RWPE1 (cell line): ENCODE results near the gene PCDHGB2.
A peak's percentile ranks its signal among the peaks of the same experiment; 100 is the strongest.
"Not testable (repeated sequence)": the region's sequence is repeated elsewhere in the genome, so short reads cannot be mapped to it uniquely, and the experiment has no call there.

Source experiments
- CTCF ChIA-PET: fragments of 350-600 bp; sonication (Branson Sonifier 250); formaldehyde crosslinking; extraction: SDS; loops from one replicate; lab custom pipeline; 2021; lab: Yijun Ruan, JAX
- POLR2A ChIA-PET: fragments of 400-600 bp; formaldehyde crosslinking; extraction: SDS; loops from one replicate; lab custom pipeline; 2020; ENCODE audit warnings: antibody characterized with exemption; ENCODE audit not compliant: low non-redundant PET; lab: Yijun Ruan, JAX
- DNase-seq: peaks from one replicate; pipeline ENCODE4 v3.0.0; 2012; ENCODE audit warnings: low spot score
- H3K27ac ChIP-seq: fragments of 450-650 bp; 2 replicates; pipeline ENCODE4 v1.5.1; 2017
- CTCF ChIP-seq: fragments of 450-650 bp; conservative IDR thresholded peaks from 2 replicates; pipeline ENCODE4 v1.5.1; 2017; ENCODE audit warnings: low read depth, mild to moderate bottlenecking

The PCDHGB2 gene

GRCh38 chr5:141342773-141343172 lies 17.0 kb upstream of the PCDHGB2 start:
- TF ChIP-seq CTCF: no peak
- DNase-seq: no peak
- ChIA-PET POLR2A (no interaction called here), CTCF (interaction anchor here (0.6 to 1.6 kb wide), 3 partner anchors 23 to 674 kb away, joined by 3 to 4 read pairs (median 4); partner anchors contain the start of gene PCDHB11)
- no peak overlapping the region for H3K27ac ChIP-seq

GRCh38 chr5:141343242-141343952 lies 16.4 kb upstream of the PCDHGB2 start, which contains the start of gene PCDHGA3:
PCDHGA3 (plus strand) TSS chr5:141343829; CDS start chr5:141344034, 205 bp downstream.
- ChIA-PET CTCF (interaction anchor here (0.6 to 1.6 kb wide), 6 partner anchors 11 to 191 kb away, joined by 3 to 8 read pairs (median 4); partner anchors contain the start of genes PCDHB11, PCDHGA4 and PCDHGB7), POLR2A (no interaction called here)
- DNase-seq: no peak
- TF ChIP-seq CTCF: peak; percentile 24; the same call in 1 of the 2 replicates
- H3K27ac ChIP-seq: no peak within 1 kb of the TSS

- no peak for DNase-seq
- TF ChIP-seq CTCF: no peak
- H3K27ac ChIP-seq: no peak overlapping the region
- CTCF ChIA-PET: interaction anchor here (0.7 to 1.6 kb wide), 5 partner anchors 11 to 191 kb away, joined by 3 to 8 read pairs (median 4); partner anchors contain the start of genes PCDHGA4 and PCDHGB7
- POLR2A ChIA-PET: no interaction called here
Observed at GRCh38 chr5:141343953-141344463, 15.8 kb upstream of the PCDHGB2 start.

GRCh38 chr5:141345327-141345726 lies 14.5 kb upstream of the PCDHGB2 start:
- no peak overlapping the region for H3K27ac ChIP-seq
- DNase-seq: no peak
- TF ChIP-seq CTCF: no peak
- CTCF ChIA-PET: no interaction called here
- POLR2A ChIA-PET: no interaction called here

- H3K27ac ChIP-seq, DNase-seq, POLR2A ChIA-PET: not testable (repeated sequence)
- CTCF ChIA-PET: interaction anchor here (0.6 kb wide), 1 partner anchor 1682 kb away, joined by 3 read pairs; no protein-coding TSS in a partner anchor
Observed at GRCh38 chr5:141346017-141346416, 13.8 kb upstream of the PCDHGB2 start.

- CTCF ChIA-PET: interaction anchor here (0.6 to 1.2 kb wide), 9 partner anchors 10 to 311 kb away, joined by 3 to 4 read pairs (median 3); partner anchors contain the start of genes PCDHB10, PCDHB11, PCDHGB2 and PCDHGB3
- POLR2A ChIA-PET: interaction anchor here (0.7 kb wide), 1 partner anchor 29 kb away, joined by 3 read pairs; the partner anchor contains the start of gene TAF7
- DNase-seq: peak; percentile 35
- TF ChIP-seq CTCF: peak; percentile 22; the same call in 1 of the 2 replicates
- H3K27ac ChIP-seq: no peak within 1 kb of the TSS
Observed at GRCh38 chr5:141349917-141350619, 9.7 kb upstream of the PCDHGB2 start, which contains the start of gene PCDHGB1. PCDHGB1 (plus strand) TSS chr5:141350099; CDS start chr5:141350261, 162 bp downstream.
